ENCODE data around the gene PRKAR1B.

PRKAR1B gene

DNA sequence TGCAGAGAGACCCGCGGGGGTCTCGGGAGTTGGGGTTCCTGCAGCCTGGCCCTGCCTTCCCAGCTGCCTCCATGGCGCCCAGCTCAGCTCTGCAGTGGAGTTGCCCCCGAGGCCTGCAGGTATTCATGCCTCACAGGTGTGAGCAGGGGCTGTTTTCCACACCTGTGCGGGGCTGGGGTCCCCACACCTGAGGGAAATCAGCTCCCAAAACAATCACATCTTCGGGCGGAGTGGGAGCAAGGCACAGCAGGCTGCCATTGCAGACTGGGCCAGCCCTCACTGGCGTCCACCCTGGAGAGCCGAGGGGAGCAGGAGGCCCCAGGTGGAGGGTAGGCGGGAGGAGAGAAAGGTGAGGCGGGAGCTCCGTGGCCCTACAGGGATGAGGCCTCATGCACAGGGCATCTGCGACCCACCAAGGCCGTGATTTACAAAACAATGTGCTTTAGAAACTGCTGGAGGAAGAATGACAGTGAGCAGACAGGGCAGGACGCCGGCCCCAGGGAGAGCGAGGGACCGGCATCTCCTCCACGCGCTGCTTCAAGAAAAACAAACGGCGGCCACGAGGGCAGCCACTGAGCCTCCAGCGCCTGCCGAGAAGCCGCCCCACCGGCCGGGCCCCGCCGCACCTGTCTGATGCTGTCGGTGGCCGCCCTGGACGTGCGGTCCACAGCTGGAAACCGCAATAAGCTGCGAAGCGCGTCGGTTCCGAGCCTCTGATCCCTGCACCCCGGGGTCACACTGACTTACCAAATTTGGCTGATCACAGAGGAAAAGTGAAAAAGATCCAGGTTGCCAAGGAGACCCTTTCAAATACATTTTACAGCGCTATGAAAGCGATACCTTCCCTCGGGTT, 154.4 kb downstream of the PRKAR1B start:
- no peak overlapping the region for H3K27ac ChIP-seq (ENCODE audit: poor library complexity, severe bottlenecking)
- no peaks in the 10 kb centered on the region for H3K36me3 ChIP-seq (ENCODE audit: low read depth)
- no peaks in the 10 kb centered on the region for H3K4me1 ChIP-seq (ENCODE audit: insufficient read depth, poor library complexity, severe bottlenecking)
- no peak overlapping the region for H3K4me3 ChIP-seq (ENCODE audit: severe bottlenecking)
- ATAC-seq (ENCODE audit: low read depth), result no peak
- no peaks in the 10 kb centered on the region for H3K9me3 ChIP-seq (ENCODE audit: severe bottlenecking)
- TF ChIP-seq, protein P1, sequence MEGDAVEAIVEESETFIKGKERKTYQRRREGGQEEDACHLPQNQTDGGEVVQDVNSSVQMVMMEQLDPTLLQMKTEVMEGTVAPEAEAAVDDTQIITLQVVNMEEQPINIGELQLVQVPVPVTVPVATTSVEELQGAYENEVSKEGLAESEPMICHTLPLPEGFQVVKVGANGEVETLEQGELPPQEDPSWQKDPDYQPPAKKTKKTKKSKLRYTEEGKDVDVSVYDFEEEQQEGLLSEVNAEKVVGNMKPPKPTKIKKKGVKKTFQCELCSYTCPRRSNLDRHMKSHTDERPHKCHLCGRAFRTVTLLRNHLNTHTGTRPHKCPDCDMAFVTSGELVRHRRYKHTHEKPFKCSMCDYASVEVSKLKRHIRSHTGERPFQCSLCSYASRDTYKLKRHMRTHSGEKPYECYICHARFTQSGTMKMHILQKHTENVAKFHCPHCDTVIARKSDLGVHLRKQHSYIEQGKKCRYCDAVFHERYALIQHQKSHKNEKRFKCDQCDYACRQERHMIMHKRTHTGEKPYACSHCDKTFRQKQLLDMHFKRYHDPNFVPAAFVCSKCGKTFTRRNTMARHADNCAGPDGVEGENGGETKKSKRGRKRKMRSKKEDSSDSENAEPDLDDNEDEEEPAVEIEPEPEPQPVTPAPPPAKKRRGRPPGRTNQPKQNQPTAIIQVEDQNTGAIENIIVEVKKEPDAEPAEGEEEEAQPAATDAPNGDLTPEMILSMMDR (IDR thresholded peaks at IDR 0.05; ENCODE audit: poor library complexity, severe bottlenecking), result no peak
- no peaks in the 10 kb centered on the region for H3K27me3 ChIP-seq (ENCODE audit: insufficient read depth, poor library complexity, severe bottlenecking)
- DNase-seq (ENCODE audit: low spot score), result no peak

DNA sequence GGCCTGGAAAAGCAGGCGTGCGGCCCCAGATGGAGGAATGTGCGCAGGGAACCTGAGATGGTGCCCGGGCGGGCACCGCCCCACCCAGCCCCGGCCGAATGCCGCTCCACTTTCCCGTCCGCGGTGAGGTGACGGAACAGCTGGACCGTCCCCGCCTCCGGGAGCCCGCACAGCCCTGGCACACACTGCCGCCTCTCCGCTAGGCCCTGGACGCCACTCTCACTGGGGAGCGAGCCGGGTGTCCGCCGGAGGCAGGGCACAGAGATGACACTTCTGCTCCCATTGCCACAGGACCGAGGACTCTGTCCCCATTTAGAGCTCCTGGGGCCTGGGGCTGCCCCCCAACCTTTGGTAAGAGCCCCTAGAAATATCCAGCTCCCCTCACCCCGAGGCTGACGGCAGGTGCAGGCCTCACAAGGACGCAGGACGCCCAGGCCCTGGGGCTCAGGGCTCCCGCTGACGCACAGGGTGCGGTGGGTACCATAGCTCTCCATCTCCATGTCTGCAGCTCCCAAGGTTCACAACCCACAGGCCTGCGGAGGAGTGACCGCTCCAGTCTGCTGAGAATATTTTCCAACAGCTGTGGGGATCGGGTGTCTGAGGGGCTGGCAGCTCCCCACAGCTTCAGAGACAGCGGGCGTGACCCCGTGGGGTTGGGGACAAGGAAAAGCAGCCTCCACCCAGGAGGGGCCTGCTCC, 155.2 kb downstream of the PRKAR1B start:
- H3K36me3 ChIP-seq (ENCODE audit: low read depth), result no peaks in the 10 kb centered on the region
- DNase-seq (ENCODE audit: low spot score), result no peak
- H3K9me3 ChIP-seq (ENCODE audit: severe bottlenecking), result no peaks in the 10 kb centered on the region
- H3K4me1 ChIP-seq (ENCODE audit: insufficient read depth, poor library complexity, severe bottlenecking), result no peaks in the 10 kb centered on the region
- H3K27me3 ChIP-seq (ENCODE audit: insufficient read depth, poor library complexity, severe bottlenecking), result no peaks in the 10 kb centered on the region
- no peak overlapping the region for H3K4me3 ChIP-seq (ENCODE audit: severe bottlenecking)
- TF ChIP-seq, protein P1 (IDR thresholded peaks at IDR 0.05; ENCODE audit: poor library complexity, severe bottlenecking), result no peak
- no peak for ATAC-seq (ENCODE audit: low read depth)
- no peak overlapping the region for H3K27ac ChIP-seq (ENCODE audit: poor library complexity, severe bottlenecking)

- Histone ChIP-seq H3K4me3 (ENCODE audit: severe bottlenecking) (no peak overlapping the region), H3K36me3 (ENCODE audit: low read depth) (no peaks in the 10 kb centered on the region), H3K9me3 (ENCODE audit: severe bottlenecking) (no peaks in the 10 kb centered on the region), H3K27ac (ENCODE audit: poor library complexity, severe bottlenecking) (no peak overlapping the region), H3K4me1 (ENCODE audit: insufficient read depth, poor library complexity, severe bottlenecking) (no peaks in the 10 kb centered on the region), H3K27me3 (ENCODE audit: insufficient read depth, poor library complexity, severe bottlenecking) (no peaks in the 10 kb centered on the region)
- TF ChIP-seq, protein P1 (IDR thresholded peaks at IDR 0.05; ENCODE audit: poor library complexity, severe bottlenecking), result no peak
- DNase-seq (ENCODE audit: low spot score) (no peak), ATAC-seq (ENCODE audit: low read depth) (no peak)
Measured at GRCh38 chr7:571096-571717, 155.9 kb downstream of the PRKAR1B start.

GRCh38 chr7:570801-571070, 156.3 kb downstream of the PRKAR1B start:
- Histone ChIP-seq H3K36me3 (ENCODE audit: low read depth) (no peaks in the 10 kb centered on the region), H3K4me1 (ENCODE audit: insufficient read depth, poor library complexity, severe bottlenecking) (no peaks in the 10 kb centered on the region), H3K27ac (ENCODE audit: poor library complexity, severe bottlenecking) (no peak overlapping the region), H3K9me3 (ENCODE audit: severe bottlenecking) (no peaks in the 10 kb centered on the region), H3K27me3 (ENCODE audit: insufficient read depth, poor library complexity, severe bottlenecking) (no peaks in the 10 kb centered on the region), H3K4me3 (ENCODE audit: severe bottlenecking) (no peak overlapping the region)
- TF ChIP-seq, protein P1 (IDR thresholded peaks at IDR 0.05; ENCODE audit: poor library complexity, severe bottlenecking), result no peak
- ATAC-seq (ENCODE audit: low read depth), result no peak
- DNase-seq (ENCODE audit: low spot score), result no peak

All from RWPE2 (cell line).